Fibroblast of peridontal ligament (primary cell): ENCODE measurements around the gene GGT5.
A peak's percentile ranks its signal among the peaks of the same experiment; 100 is the strongest.
"Not testable (repeated sequence)": the region's sequence is repeated elsewhere in the genome, so short reads cannot be mapped to it uniquely, and the experiment has no call there.

ENCODE experiments used
- DNase-seq: peaks from one replicate; pipeline ENCODE4 v3.0.0-alpha.2; 2010; ENCODE audit errors: extremely low read depth

The GGT5 gene

GRCh38 chr22:24262185-24262749 lies 17.4 kb upstream of the GGT5 start:
- DNase-seq, result not testable (repeated sequence)

DNA sequence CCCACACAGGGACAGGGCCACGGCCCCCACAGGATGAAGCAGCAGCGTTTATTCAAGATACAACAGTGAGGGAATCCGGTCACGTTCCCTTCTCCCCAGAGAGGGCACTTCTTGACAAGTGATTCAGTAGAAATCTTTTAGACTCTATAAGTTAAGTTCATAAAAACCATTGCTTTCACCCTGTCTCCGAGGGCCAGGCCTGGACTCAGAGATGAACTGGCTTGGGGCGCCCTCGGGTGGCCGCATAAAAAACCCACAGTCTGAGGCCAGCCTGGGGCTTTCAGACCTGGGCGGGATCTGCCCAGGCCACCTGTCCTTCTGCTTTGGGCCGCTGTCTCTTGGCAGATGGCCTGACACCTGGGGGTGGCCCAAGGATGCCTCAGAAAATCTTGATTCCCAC lies 14.6 kb upstream of the GGT5 start:
- peak; percentile 82 for DNase-seq

- DNase-seq, result not testable (repeated sequence)
Observed at GRCh38 chr22:24256736-24257135, 11.9 kb upstream of the GGT5 start.

DNA sequence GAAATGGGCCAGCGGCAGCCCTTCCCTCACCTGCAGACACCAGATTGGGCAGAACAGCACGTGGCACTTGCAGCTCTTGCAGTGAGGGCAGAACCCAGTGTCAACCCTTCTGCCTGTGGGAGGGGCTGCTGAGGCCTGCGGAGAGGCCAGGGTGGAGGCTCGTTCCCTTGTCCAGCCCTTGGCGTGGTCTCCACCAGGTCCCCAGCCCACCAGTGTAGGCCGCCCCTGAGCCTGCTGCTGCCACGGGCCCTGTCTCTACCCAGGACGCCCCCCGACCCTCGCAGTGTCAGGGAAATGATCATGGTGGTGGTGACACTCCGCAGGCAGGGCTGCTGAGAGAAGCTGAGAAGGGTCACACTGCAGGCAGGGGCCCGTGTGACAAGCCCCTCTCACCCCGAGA lies 11.3 kb upstream of the GGT5 start:
- not testable (repeated sequence) for DNase-seq

GRCh38 chr22:24253126-24253525 lies 8.2 kb upstream of the GGT5 start:
- DNase-seq, result not testable (repeated sequence)

DNA sequence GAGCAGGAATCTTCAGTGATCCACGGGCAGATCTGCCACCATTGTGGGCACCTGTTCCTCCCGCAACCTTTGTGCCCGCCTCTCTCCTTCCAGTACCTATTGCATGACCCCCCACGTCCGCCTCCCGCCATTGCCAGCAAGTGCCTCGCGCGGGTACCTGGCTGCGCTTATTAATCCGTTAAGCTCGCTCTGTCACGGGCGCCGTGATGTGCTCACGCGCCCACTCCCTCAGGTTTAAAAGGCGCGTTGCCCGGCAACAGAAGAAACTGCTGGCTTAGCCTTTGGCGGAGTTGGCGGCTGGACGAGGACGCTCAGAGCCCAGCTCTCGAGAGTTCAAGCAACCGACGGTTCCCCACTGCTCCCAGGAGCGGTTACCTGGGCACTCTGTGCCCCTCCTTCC lies 6.4 kb upstream of the GGT5 start:
- not testable (repeated sequence) for DNase-seq

DNA sequence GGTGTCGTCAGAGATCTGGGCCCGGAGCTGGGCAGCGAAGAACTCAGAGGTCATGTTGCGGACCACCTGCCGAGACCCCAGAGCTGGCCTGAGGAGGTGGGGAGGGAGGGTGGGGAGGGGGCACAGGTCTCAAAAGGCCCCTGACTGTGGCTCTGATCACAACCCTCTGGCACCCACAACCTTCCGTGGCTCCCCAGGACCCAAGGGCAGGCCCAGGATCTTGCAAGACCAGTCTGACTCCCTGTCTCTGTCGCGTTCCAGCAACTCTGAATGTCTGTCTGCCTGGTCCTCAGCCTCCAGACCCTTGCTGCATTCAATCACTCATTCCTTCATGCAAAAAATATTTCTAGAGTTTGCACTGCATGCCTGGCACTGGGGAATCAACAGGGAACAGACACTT lies 4.5 kb upstream of the GGT5 start:
- DNase-seq, result not testable (repeated sequence)

GRCh38 chr22:24248611-24249010 lies 3.7 kb upstream of the GGT5 start:
- DNase-seq, result not testable (repeated sequence)

GRCh38 chr22:24247564-24248344 lies 2.9 kb upstream of the GGT5 start:
- peak; percentile 98 for DNase-seq

- no peak for DNase-seq
Observed at GRCh38 chr22:24247011-24247507, 2.2 kb upstream of the GGT5 start.

GRCh38 chr22:24245584-24246561 lies 991 bp upstream of the GGT5 start:
- DNase-seq, result peak; percentile 50

DNA sequence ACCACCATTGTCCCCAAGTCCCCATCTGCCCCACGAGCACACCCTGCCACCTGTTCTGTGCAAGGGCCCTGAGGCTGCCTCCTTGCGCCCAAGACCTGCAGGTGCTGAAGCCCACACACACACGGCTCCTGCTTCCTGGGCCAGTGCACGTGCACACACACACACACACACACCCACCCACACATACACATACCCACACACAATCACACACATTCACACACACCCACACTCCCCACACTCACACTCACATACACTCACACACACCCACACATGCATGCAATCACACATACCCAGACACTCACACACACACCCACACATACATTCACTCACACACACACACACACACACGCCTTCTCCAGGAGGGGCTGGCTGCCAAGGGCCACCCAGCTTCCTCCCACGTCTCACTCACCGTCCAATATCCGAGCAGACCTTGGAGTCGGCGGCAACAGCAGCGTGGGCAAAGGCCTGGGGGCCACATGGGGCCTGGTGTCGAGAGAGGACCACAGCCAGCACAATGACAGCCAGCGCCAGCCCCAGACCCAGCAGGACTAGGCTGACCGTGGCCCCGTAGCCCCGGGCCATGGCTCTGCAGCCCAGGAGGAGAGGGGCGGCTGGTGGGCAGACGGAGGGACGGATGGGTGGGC lies 616 bp downstream of the GGT5 start:
- peak; percentile 19 for DNase-seq

GRCh38 chr22:24243417-24243816 lies 1.5 kb downstream of the GGT5 start:
- DNase-seq, result not testable (repeated sequence)

DNA sequence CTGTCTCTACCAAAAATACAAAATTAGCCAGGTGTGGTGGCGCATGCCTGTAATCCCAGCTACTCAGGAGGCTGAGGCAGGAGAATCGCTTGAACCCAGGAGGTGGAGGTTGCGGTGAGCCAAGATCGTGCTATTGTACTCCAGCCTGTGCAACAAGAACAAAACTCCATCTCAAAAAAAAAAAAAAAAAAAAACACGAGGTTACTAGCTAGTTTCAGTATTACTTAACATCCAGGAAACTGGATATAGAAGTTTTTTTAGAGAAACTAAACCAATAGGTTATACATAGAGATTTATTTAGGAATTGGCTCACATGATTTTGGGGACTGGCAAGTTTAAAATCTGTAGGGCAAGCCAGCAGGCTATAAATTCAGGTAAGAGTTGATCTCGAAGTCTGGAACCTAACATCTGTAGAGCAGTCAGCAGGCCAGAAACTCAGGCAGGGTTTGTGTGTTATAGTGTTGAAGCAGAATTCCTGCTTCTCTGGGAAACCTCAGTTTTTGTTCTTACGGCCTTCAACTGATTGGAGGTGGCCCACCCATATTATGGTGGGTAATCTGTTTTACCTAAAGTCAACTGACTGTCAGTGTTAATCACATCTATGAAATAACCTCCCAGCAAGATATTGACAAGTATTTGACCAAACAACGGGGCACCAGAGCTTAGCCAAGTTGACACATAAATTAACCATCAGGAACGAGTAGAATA lies 3.7 kb downstream of the GGT5 start:
- not testable (repeated sequence) for DNase-seq

GRCh38 chr22:24240381-24240780 lies 4.5 kb downstream of the GGT5 start:
- DNase-seq, result no peak

- peak; percentile 19 for DNase-seq
Observed at GRCh38 chr22:24238101-24238694, 6.7 kb downstream of the GGT5 start.

DNA sequence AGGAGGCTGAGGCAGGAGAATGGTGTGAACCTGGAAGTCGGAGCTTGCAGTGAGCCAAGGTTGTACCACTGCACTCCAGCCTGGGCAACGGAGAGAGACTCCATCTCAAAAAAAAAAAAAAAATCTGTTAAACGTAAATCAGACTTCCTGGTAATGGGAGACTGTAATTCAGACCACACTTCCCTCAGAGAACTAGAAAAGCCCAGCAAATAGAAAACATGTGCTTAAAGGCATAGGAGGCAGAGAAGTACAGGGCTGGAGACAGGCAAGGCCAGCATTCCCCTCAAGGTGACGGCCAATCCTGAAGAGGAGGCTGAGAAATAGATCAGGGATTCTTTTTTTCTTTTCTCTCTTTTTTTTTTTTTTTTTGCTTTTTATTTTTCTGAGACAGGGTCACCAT lies 8.2 kb downstream of the GGT5 start:
- peak; percentile 69 for DNase-seq

- no peak for DNase-seq
Observed at GRCh38 chr22:24235315-24235714, 9.6 kb downstream of the GGT5 start.

GRCh38 chr22:24233816-24234215 lies 11.1 kb downstream of the GGT5 start:
- DNase-seq, result no peak

- no peak for DNase-seq
Observed at GRCh38 chr22:24233235-24233634, 11.6 kb downstream of the GGT5 start.

GRCh38 chr22:24232725-24233124 lies 12.2 kb downstream of the GGT5 start:
- DNase-seq, result no peak
